HepG2 (cell line): ENCODE results near the gene P3R3URF. TPM values are rescaled to one million over a fixed set of nuclear protein-coding genes. Genes with fewer than 3 reads are reported as not detected.

Experiments
- BRF2 ChIP-seq: sonication (generic); formaldehyde crosslinking; IDR thresholded peaks from 2 replicates; pipeline ENCODE4 v1.8.1; 2022; ENCODE audit warnings: mild to moderate bottlenecking, missing genetic modification reagents
- DMTF1 ChIP-seq: sonication (generic); formaldehyde crosslinking; IDR thresholded peaks from 2 replicates; pipeline ENCODE4 v1.4.0; 2020; ENCODE audit warnings: mild to moderate bottlenecking, missing genetic modification reagents
- ERF ChIP-seq: IDR thresholded peaks from 2 replicates; pipeline ENCODE4 v1.6.1; 2018; ENCODE audit warnings: missing biosample characterization, missing genetic modification reagents
- FOXP4 ChIP-seq: sonication (generic); formaldehyde crosslinking; IDR thresholded peaks from 2 replicates; pipeline ENCODE4 v1.4.0; 2020; ENCODE audit warnings: missing genetic modification reagents
- GATAD1 ChIP-seq: IDR thresholded peaks from 2 replicates; pipeline ENCODE4 v1.6.1; 2016; ENCODE audit warnings: missing genetic modification reagents, missing compliant biosample characterization
- HNRNPK ChIP-seq: fragments of 200-400 bp; formaldehyde crosslinking; IDR thresholded peaks from 2 replicates; pipeline ENCODE4 v1.6.1; 2018; ENCODE audit warnings: low read length, low read depth, moderate library complexity, mild to moderate bottlenecking; ENCODE audit not compliant: poor library complexity, severe bottlenecking
- KDM3A ChIP-seq: IDR thresholded peaks from 2 replicates; pipeline ENCODE4 v1.6.1; 2018; ENCODE audit warnings: low read depth, missing compliant biosample characterization
- KDM5A ChIP-seq: fragments of 200-600 bp; sonication (generic); IDR thresholded peaks from 2 replicates; pipeline ENCODE4 v1.7.0; 2018; ENCODE audit warnings: antibody characterized with exemption, mild to moderate bottlenecking, low read length, borderline replicate concordance
- NFKBIZ ChIP-seq: IDR thresholded peaks from 2 replicates; pipeline ENCODE4 v1.6.1; 2018; ENCODE audit warnings: missing genetic modification reagents, missing compliant biosample characterization
- PHF21A ChIP-seq: sonication (generic); formaldehyde crosslinking; IDR thresholded peaks from 2 replicates; pipeline ENCODE4 v1.5.0; 2020; ENCODE audit warnings: mild to moderate bottlenecking, missing genetic modification reagents
- POLR2AphosphoS2 ChIP-seq: IDR thresholded peaks from 2 replicates; pipeline ENCODE4 v1.6.1; 2011; ENCODE audit warnings: low read depth, low read length, improper control_type of control experiment
- SNAPC2 ChIP-seq: sonication (generic); formaldehyde crosslinking; IDR thresholded peaks from 2 replicates; pipeline ENCODE4 v1.8.1; 2022; ENCODE audit warnings: mild to moderate bottlenecking, missing genetic modification reagents
- ZFAT ChIP-seq: sonication (generic); formaldehyde crosslinking; conservative IDR thresholded peaks from 2 replicates; pipeline ENCODE4 v1.8.1; 2023; ENCODE audit warnings: missing genetic modification reagents, inconsistent platforms
- ZFP91 ChIP-seq: sonication (generic); formaldehyde crosslinking; IDR thresholded peaks from 2 replicates; pipeline ENCODE4 v1.9.0; 2022; ENCODE audit warnings: missing genetic modification reagents, mild to moderate bottlenecking, borderline replicate concordance
- ZMYM3 ChIP-seq: sonication (generic); formaldehyde crosslinking; IDR thresholded peaks from 2 replicates; pipeline ENCODE4 v1.5.1; 2020; ENCODE audit warnings: mild to moderate bottlenecking, missing genetic modification reagents
- ZNF704 ChIP-seq: sonication (generic); formaldehyde crosslinking; IDR thresholded peaks from 2 replicates; pipeline ENCODE4 v1.8.1; 2023; ENCODE audit warnings: mild to moderate bottlenecking, inconsistent platforms, moderate library complexity, missing genetic modification reagents, borderline replicate concordance
- ZNF776 ChIP-seq: sonication (generic); formaldehyde crosslinking; IDR thresholded peaks from 2 replicates; pipeline ENCODE4 v1.4.0; 2020; ENCODE audit warnings: mild to moderate bottlenecking, missing genetic modification reagents
- ZNF841 ChIP-seq: sonication (generic); formaldehyde crosslinking; IDR thresholded peaks from 2 replicates; pipeline ENCODE4 v1.8.1; 2023; ENCODE audit warnings: missing genetic modification reagents, borderline replicate concordance
- ZZZ3 ChIP-seq: sonication (generic); formaldehyde crosslinking; IDR thresholded peaks from 2 replicates; pipeline ENCODE4 v1.4.0; 2020; ENCODE audit warnings: missing genetic modification reagents, mild to moderate bottlenecking, borderline replicate concordance
- polyA plus RNA-seq, 8 experiments: library from polyadenylated mRNA; depleted of rRNA in 3 of 8; stranded (reverse) in 7 of 8; unstranded in 1 of 8; fragments of >200 nt; fragmentation: Illumina TruSeq in 4 of 8; extraction: Trizol in 4 of 8; gene quantifications; 2 replicates each; pipeline versions ENCODE4 v1.2.1 to v1.2.3, GENCODE V29; 2011 to 2016; ENCODE audit warnings: low read depth in 4 of 8, missing spikeins in 1 of 8, mixed read lengths in 1 of 8; ENCODE audit not compliant: insufficient read depth in 1 of 8
- total RNA-seq, 5 experiments: library from RNA; depleted of rRNA; stranded (reverse); fragments of >200 nt; fragmentation: Illumina TruSeq; extraction: Trizol; gene quantifications; 2 replicates each; pipeline ENCODE4 v1.2.3, GENCODE V29; 2016; ENCODE audit warnings: low read depth in 1 of 5

Gene P3R3URF
- total and polyA plus RNA-seq, 2 of the 13 experiments (the other 11 are each of a cell fraction or from before 2014, with no cell fraction given) = not detected

GRCh38 chr1:46132529-46133180 is 43.6 kb downstream of the P3R3URF start, which contains the start of gene PIK3R3 (continued):
- 0 out of 2 replicates have a peak, but pooled peaks have one; percentile 60 for TF ChIP-seq DMTF1 (CRISPR knock-in tag)
- peak; percentile 98 for TF ChIP-seq BRF2
- TF ChIP-seq ZMYM3 (CRISPR knock-in tag) = no peak
- TF ChIP-seq FOXP4 (CRISPR knock-in tag) = peak; percentile 74
- no peak for TF ChIP-seq ZFAT (CRISPR knock-in tag)
- peak; percentile 95 for TF ChIP-seq ZFP91 (CRISPR knock-in tag)
- peak; percentile 98 for TF ChIP-seq ZNF704 (CRISPR knock-in tag)
- peak; percentile 67; the same call in 1 of the 2 replicates for TF ChIP-seq ZNF776
- TF ChIP-seq PHF21A (CRISPR knock-in tag) = peak; percentile 97
- TF ChIP-seq ERF (CRISPR knock-in tag) = peak; percentile 97
- TF ChIP-seq SNAPC2 = peak; percentile 97
- peak; percentile 80; the same call in 1 of the 2 replicates for TF ChIP-seq KDM3A (CRISPR knock-in tag)
- peak; percentile 79 for TF ChIP-seq GATAD1
- peak; percentile 91; the same call in 1 of the 2 replicates for TF ChIP-seq NFKBIZ (CRISPR knock-in tag)
- no peak for TF ChIP-seq POLR2AphosphoS2
- no peak; the same call in 1 of the 2 replicates for TF ChIP-seq ZZZ3 (CRISPR knock-in tag)
- no peak for TF ChIP-seq KDM5A
- TF ChIP-seq HNRNPK = no peak
- TF ChIP-seq ZNF841 = peak; percentile 98
